Ishikawa (cell line): Measurements from ENCODE around the gene MDFIC.

Experiments
- CEBPB ChIP-seq: IDR thresholded peaks from 2 replicates; pipeline ENCODE4 v1.6.1; 2012
- EP300 ChIP-seq: IDR thresholded peaks from 2 replicates; pipeline ENCODE4 v1.6.1; 2012; ENCODE audit warnings: borderline replicate concordance
- FOXM1 ChIP-seq: IDR thresholded peaks from 2 replicates; pipeline ENCODE4 v1.6.1; 2012; ENCODE audit warnings: low read depth, borderline replicate concordance
- NFIC ChIP-seq: IDR thresholded peaks from 2 replicates; pipeline ENCODE4 v1.6.1; 2012
- RAD21 ChIP-seq: IDR thresholded peaks from 2 replicates; pipeline ENCODE4 v1.6.1; 2012; ENCODE audit warnings: low read depth
- REST ChIP-seq: IDR thresholded peaks from 2 replicates; pipeline ENCODE4 v1.6.1; 2012; ENCODE audit warnings: low read depth, mild to moderate bottlenecking
- TAF1 ChIP-seq: IDR thresholded peaks from 2 replicates; pipeline ENCODE4 v1.6.1; 2012; ENCODE audit warnings: low read depth, mild to moderate bottlenecking
- TCF12 ChIP-seq: IDR thresholded peaks from 2 replicates; pipeline ENCODE4 v1.6.1; 2012; ENCODE audit warnings: low read depth
- YY1 ChIP-seq: IDR thresholded peaks from 2 replicates; pipeline ENCODE4 v1.6.1; 2012; ENCODE audit warnings: low read depth
- TF ChIP-seq, protein P1 (sequence below): IDR thresholded peaks from 2 replicates; pipeline ENCODE4 v1.6.1; 2012

DNA sequence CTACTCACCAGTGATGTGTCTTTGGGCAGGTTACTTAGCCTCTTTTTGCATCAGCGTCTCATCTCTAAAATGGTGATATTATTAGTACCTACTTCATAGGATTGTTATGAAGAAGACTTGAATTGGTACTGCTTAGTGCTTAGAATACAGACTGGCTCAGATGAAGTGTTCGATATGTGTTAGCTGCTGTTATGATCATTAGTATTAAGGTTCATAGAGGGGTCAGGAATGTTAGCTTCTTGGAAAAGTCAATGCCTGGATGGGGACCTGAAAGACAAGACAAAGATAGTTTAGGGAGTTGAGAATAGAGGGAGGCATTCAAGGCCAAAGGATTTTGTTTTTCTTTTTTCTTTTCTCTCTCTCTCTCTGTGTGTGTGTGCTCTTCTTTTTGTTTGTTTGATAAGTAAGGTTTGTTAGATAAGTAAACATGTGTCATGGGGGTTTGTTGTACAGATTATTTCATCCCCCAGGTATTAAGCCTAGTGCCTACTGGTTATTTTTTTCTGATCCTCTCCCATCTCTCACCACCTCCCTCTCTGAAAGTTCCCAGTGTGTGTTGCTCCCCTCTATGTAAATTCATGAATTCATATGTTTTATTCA lies 63.3 kb downstream of the MDFIC start:
- no peak for TF ChIP-seq RAD21
- no peak for TF ChIP-seq TAF1
- no peak for TF ChIP-seq EP300
- TF ChIP-seq, protein P1, sequence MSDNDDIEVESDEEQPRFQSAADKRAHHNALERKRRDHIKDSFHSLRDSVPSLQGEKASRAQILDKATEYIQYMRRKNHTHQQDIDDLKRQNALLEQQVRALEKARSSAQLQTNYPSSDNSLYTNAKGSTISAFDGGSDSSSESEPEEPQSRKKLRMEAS = no peak
- TF ChIP-seq CEBPB = no peak
- TF ChIP-seq REST = no peak
- no peak for TF ChIP-seq YY1
- TF ChIP-seq FOXM1 = no peak
- TF ChIP-seq NFIC = no peak
- no peak for TF ChIP-seq TCF12
